Caco-2 (cell line): Measurements from ENCODE around the gene FAM53A. TPM values are rescaled to one million over a fixed set of nuclear protein-coding genes. Genes with fewer than 3 reads are reported as not detected.

ENCODE experiments used
- BruUV-seq: library from RNA; stranded (reverse); fragments of 400-500 nt; replicated peaks from 2 replicates; lab custom pipeline; 2021; lab: Mats Ljungman, UMichigan
- CTCF ChIA-PET: fragments of 300-600 bp; sonication (Branson Sonifier 250); formaldehyde crosslinking; loops from one replicate; lab custom pipeline; 2022; ENCODE audit warnings: antibody characterized with exemption; lab: Charles Lee
- POLR2A ChIA-PET: fragments of 300-600 bp; sonication (Branson Sonifier 250); formaldehyde crosslinking; loops from one replicate; lab custom pipeline; 2022; ENCODE audit warnings: antibody characterized with exemption; lab: Charles Lee
- DNase-seq, 2 experiments: peaks; one replicate each; pipeline versions ENCODE4 v3.0.0 to v3.0.0-alpha.2; 2020 to 2022
- H3K27me3 ChIP-seq: replicated peaks from 2 replicates; pipeline ENCODE4 v1.6.0; 2011; ENCODE audit warnings: low read length; ENCODE audit not compliant: control insufficient read depth, insufficient read depth
- H3K36me3 ChIP-seq: 2 replicates; pipeline ENCODE4 v1.5.1; 2011; ENCODE audit warnings: low read length; ENCODE audit not compliant: control insufficient read depth, insufficient read depth
- H3K4me1 ChIP-seq: fragments of 250-450 bp; sonication (Bioruptor Pico); 2 replicates; pipeline ENCODE4 v1.5.1; 2020; ENCODE audit warnings: mild to moderate bottlenecking
- H3K4me3 ChIP-seq: 2 replicates; pipeline ENCODE4 v1.5.1; 2011; ENCODE audit warnings: low read depth, mild to moderate bottlenecking, control low read depth, low read length
- H3K9me3 ChIP-seq: fragments of 250-450 bp; sonication (Bioruptor Pico); 2 replicates; pipeline ENCODE4 v1.5.1; 2020; ENCODE audit warnings: mild to moderate bottlenecking, moderate library complexity
- H3K27ac Mint-ChIP-seq: one replicate; pipeline ENCODE4 v1.8.0; 2022; ENCODE audit warnings: mixed read lengths; ENCODE audit not compliant: unreplicated experiment
- H3K27me3 Mint-ChIP-seq: one replicate; pipeline ENCODE4 v1.8.0; 2022; ENCODE audit warnings: mixed read lengths; ENCODE audit not compliant: insufficient read depth, unreplicated experiment
- H3K36me3 Mint-ChIP-seq: one replicate; pipeline ENCODE4 v1.8.0; 2022; ENCODE audit warnings: mild to moderate bottlenecking, mixed read lengths; ENCODE audit not compliant: insufficient read depth, unreplicated experiment
- H3K4me1 Mint-ChIP-seq: one replicate; pipeline ENCODE4 v1.8.0; 2022; ENCODE audit warnings: low read depth, mixed read lengths; ENCODE audit not compliant: unreplicated experiment
- H3K4me3 Mint-ChIP-seq: one replicate; pipeline ENCODE4 v1.8.0; 2022; ENCODE audit warnings: mild to moderate bottlenecking, moderate library complexity, mixed read lengths; ENCODE audit not compliant: unreplicated experiment
- H3K9me3 Mint-ChIP-seq: one replicate; pipeline ENCODE4 v1.8.0; 2022; ENCODE audit warnings: mixed read lengths; ENCODE audit not compliant: unreplicated experiment
- CTCF ChIP-seq, 2 experiments: fragments of 200-600 bp in 1 of 2; IDR thresholded peaks; 1 replicate in 1 of 2; 2 replicates in 1 of 2; pipeline versions ENCODE4 v1.5.1 to v1.8.0; 2011 to 2022; ENCODE audit warnings: antibody characterized with exemption in 1 of 2, control low read depth in 1 of 2, inconsistent platforms in 1 of 2, low read depth in 1 of 2, low read length in 1 of 2, mild to moderate bottlenecking in 1 of 2, moderate library complexity in 1 of 2; ENCODE audit not compliant: insufficient read depth in 1 of 2, severe bottlenecking in 1 of 2, unreplicated experiment in 1 of 2
- intact Hi-C: fragments of 100-400 bp; cut with micrococcal nuclease; formaldehyde crosslinking; loops from one replicate; pipeline ENCODE4 v1.10.0; 2022; ENCODE audit not compliant: unreplicated experiment
- total RNA-seq: library from RNA; stranded (reverse); gene quantifications from 2 replicates; pipeline ENCODE4 v1.2.3, GENCODE V29; 2022

The FAM53A gene
- total RNA-seq, 1 experiment from 2014 or later = 4.1 TPM

GRCh38 chr4:1637580-1638271 is 46.4 kb downstream of the FAM53A start:
- no peak for TF ChIP-seq CTCF (IDR thresholded peaks at IDR 0.05; ENCODE audit: insufficient read depth in 1 of 2, low read depth in 1 of 2, low read length in 1 of 2, severe bottlenecking in 1 of 2, unreplicated experiment in 1 of 2)
- H3K27me3 ChIP-seq = no peaks in the 10 kb centered on the region
- Mint-ChIP-seq H3K27me3 (peaks cover 3% of the 10 kb centered on the region), H3K27ac (no peak overlapping the region), H3K4me3 (no peak overlapping the region), H3K36me3 (no peaks in the 10 kb centered on the region), H3K4me1 (no peaks in the 10 kb centered on the region), H3K9me3 (no peaks in the 10 kb centered on the region)
- no peaks in the 10 kb centered on the region for H3K9me3 ChIP-seq
- no peak for DNase-seq
- POLR2A ChIA-PET = no interaction called here
- no peak overlapping the region for H3K4me3 ChIP-seq
- no peaks in the 10 kb centered on the region for H3K36me3 ChIP-seq
- CTCF ChIA-PET = interaction anchor here (0.7 kb wide), 1 partner anchor 9 kb away, joined by 3 read pairs; no protein-coding TSS in a partner anchor
- intact Hi-C loops = no loop called here
- no TSS peak for BruUV-seq
- H3K4me1 ChIP-seq = no peaks in the 10 kb centered on the region

GRCh38 chr4:1636490-1637211 is 47.5 kb downstream of the FAM53A start:
- Mint-ChIP-seq H3K27ac (no peak overlapping the region), H3K4me3 (no peak overlapping the region), H3K9me3 (no peaks in the 10 kb centered on the region), H3K36me3 (no peaks in the 10 kb centered on the region), H3K27me3 (peaks cover 3% of the 10 kb centered on the region), H3K4me1 (no peaks in the 10 kb centered on the region)
- H3K36me3 ChIP-seq = no peaks in the 10 kb centered on the region
- H3K4me3 ChIP-seq = no peak overlapping the region
- ChIA-PET CTCF (no interaction called here), POLR2A (no interaction called here)
- no peaks in the 10 kb centered on the region for H3K4me1 ChIP-seq
- intact Hi-C loops = no loop called here
- BruUV-seq = no TSS peak
- no peaks in the 10 kb centered on the region for H3K27me3 ChIP-seq
- no peak for TF ChIP-seq CTCF (IDR thresholded peaks at IDR 0.05; ENCODE audit: insufficient read depth in 1 of 2, low read depth in 1 of 2, low read length in 1 of 2, severe bottlenecking in 1 of 2, unreplicated experiment in 1 of 2)
- DNase-seq = no peak
- H3K9me3 ChIP-seq = no peaks in the 10 kb centered on the region

GRCh38 chr4:1635464-1635863 is 48.6 kb downstream of the FAM53A start:
- POLR2A ChIA-PET = no interaction called here
- Histone ChIP-seq H3K9me3 (no peaks in the 10 kb centered on the region), H3K4me3 (no peak overlapping the region), H3K36me3 (no peaks in the 10 kb centered on the region), H3K4me1 (no peaks in the 10 kb centered on the region), H3K27me3 (no peaks in the 10 kb centered on the region)
- no peak overlapping the region for H3K4me3 Mint-ChIP-seq
- H3K27ac Mint-ChIP-seq = no peak overlapping the region
- H3K4me1 Mint-ChIP-seq = no peaks in the 10 kb centered on the region
- no peaks in the 10 kb centered on the region for H3K36me3 Mint-ChIP-seq
- H3K27me3 Mint-ChIP-seq = peaks cover 3% of the 10 kb centered on the region
- BruUV-seq = no TSS peak
- intact Hi-C loops = no loop called here
- TF ChIP-seq CTCF (IDR thresholded peaks at IDR 0.05; ENCODE audit: insufficient read depth in 1 of 2, low read depth in 1 of 2, low read length in 1 of 2, severe bottlenecking in 1 of 2, unreplicated experiment in 1 of 2) = no peak
- DNase-seq = peak in 1 of 2 experiments; percentile 22
- H3K9me3 Mint-ChIP-seq = no peaks in the 10 kb centered on the region
- CTCF ChIA-PET = no interaction called here
